GM12878 (cell line): ENCODE results near the gene HIVEP2. TPM values are rescaled to one million over a fixed set of nuclear protein-coding genes. Genes with fewer than 3 reads are reported as not detected.

ENCODE experiments used
- ATAC-seq: fragments of 200-7000 bp; cut with Tn5 transposase; 3 replicates; pipeline ENCODE4 v1.9.1; 2020; ENCODE audit warnings: mild to moderate bottlenecking, moderate library complexity
- BruUV-seq: library from RNA; stranded (reverse); fragments of 400-500 nt; replicated peaks from 2 replicates; lab custom pipeline; 2021; lab: Mats Ljungman, UMichigan
- CTCF ChIA-PET: fragments of 300-600 bp; sonication (Branson Sonifier 250); formaldehyde crosslinking; extraction: SDS; loops from one replicate; lab custom pipeline; 2021; ENCODE audit warnings: inconsistent platforms; lab: Yijun Ruan, JAX
- POLR2A ChIA-PET: fragments of 350-600 bp; formaldehyde crosslinking; extraction: SDS; loops from one replicate; lab custom pipeline; 2021; ENCODE audit warnings: inconsistent platforms; lab: Charles Lee
- RAD21 ChIA-PET: fragments of 300-600 bp; sonication (Branson Sonifier 250); formaldehyde crosslinking; loops from one replicate; lab custom pipeline; 2023; ENCODE audit warnings: antibody characterized with exemption; ENCODE audit not compliant: unreplicated experiment; lab: Charles Lee
- SMC1A ChIA-PET: fragments of 300-600 bp; sonication (Branson Sonifier 250); formaldehyde crosslinking; loops from one replicate; lab custom pipeline; 2023; ENCODE audit not compliant: unreplicated experiment, uncharacterized antibody; lab: Charles Lee
- DNase-seq: peaks from one replicate; pipeline ENCODE4 v3.0.0-alpha.2; 2011; ENCODE audit warnings: low read depth, low spot score
- FAIRE-seq: peaks from 3 replicates; lab custom pipeline; 2011; peaks lifted over from hg19 to GRCh38; lab: Jason Lieb, UNC
- H2AFZ ChIP-seq: 2 replicates; pipeline ENCODE4 v1.6.0; 2011; ENCODE audit warnings: low read depth, low read length, control low read depth; ENCODE audit not compliant: control insufficient read depth
- H3K27ac ChIP-seq: 2 replicates; pipeline ENCODE4 v1.5.1; 2011; ENCODE audit warnings: control low read depth; ENCODE audit not compliant: control insufficient read depth, insufficient read depth
- H3K27me3 ChIP-seq, 2 experiments: replicated peaks in 1 of 2; 2 replicates each; pipeline versions ENCODE4 v1.6.0 to v1.6.1; 2011; ENCODE audit warnings: low read length in 1 of 2; ENCODE audit not compliant: control insufficient read depth in 2 of 2, insufficient read depth in 2 of 2
- H3K36me3 ChIP-seq, 2 experiments: 2 replicates each; pipeline ENCODE4 v1.5.1; 2011; ENCODE audit warnings: low read length in 1 of 2; ENCODE audit not compliant: control insufficient read depth in 2 of 2, insufficient read depth in 2 of 2
- H3K4me1 ChIP-seq: 2 replicates; pipeline ENCODE4 v1.6.1; 2011; ENCODE audit warnings: mild to moderate bottlenecking, low read length, moderate library complexity, mixed read lengths; ENCODE audit not compliant: control insufficient read depth, insufficient read depth
- H3K4me2 ChIP-seq: 2 replicates; pipeline ENCODE4 v1.6.0; 2011; ENCODE audit warnings: control low read depth; ENCODE audit not compliant: control insufficient read depth, insufficient read depth
- H3K4me3 ChIP-seq: fragments of 200-600 bp; sonication (generic); 2 replicates; pipeline ENCODE4 v1.5.1; 2016
- H3K79me2 ChIP-seq: 2 replicates; pipeline ENCODE4 v1.6.0; 2011; ENCODE audit warnings: low read length; ENCODE audit not compliant: control insufficient read depth, insufficient read depth
- H3K9ac ChIP-seq: 2 replicates; pipeline ENCODE4 v1.8.0; 2011; ENCODE audit warnings: low read length, control low read depth, mixed read lengths; ENCODE audit not compliant: control insufficient read depth, insufficient read depth
- H3K9me3 ChIP-seq: replicated peaks from 3 replicates; pipeline ENCODE4 v1.5.1; 2011; ENCODE audit warnings: mild to moderate bottlenecking, low read length; ENCODE audit not compliant: control insufficient read depth, insufficient read depth
- H4K20me1 ChIP-seq: 2 replicates; pipeline ENCODE4 v1.6.0; 2011; ENCODE audit not compliant: control insufficient read depth, insufficient read depth
- ATF2 ChIP-seq: IDR thresholded peaks from 2 replicates; pipeline ENCODE4 v1.6.1; 2012; ENCODE audit warnings: low read length, inconsistent platforms
- CHD1 ChIP-seq: IDR thresholded peaks from 2 replicates; pipeline ENCODE4 v1.6.1; 2012; ENCODE audit warnings: low read depth, low read length, improper control_type of control experiment
- ESRRA ChIP-seq: IDR thresholded peaks from 2 replicates; pipeline ENCODE4 v1.6.1; 2012; ENCODE audit warnings: mild to moderate bottlenecking, low read length, improper control_type of control experiment
- EZH2 ChIP-seq: IDR thresholded peaks from 2 replicates; pipeline ENCODE4 v1.6.1; 2012; ENCODE audit warnings: low read depth, mild to moderate bottlenecking, control low read depth, inconsistent platforms, low read length, borderline replicate concordance; ENCODE audit not compliant: control insufficient read depth
- IRF3 ChIP-seq: fragments of 450-650 bp; IDR thresholded peaks from 2 replicates; pipeline ENCODE4 v1.6.1; 2014; ENCODE audit warnings: mild to moderate bottlenecking
- JUND ChIP-seq: IDR thresholded peaks from 2 replicates; pipeline ENCODE4 v1.6.1; 2012; ENCODE audit warnings: low read depth, mild to moderate bottlenecking, low read length, improper control_type of control experiment, moderate library complexity
- KDM1A ChIP-seq: fragments of 200-600 bp; sonication (generic); IDR thresholded peaks from 2 replicates; pipeline ENCODE4 v1.6.1; 2016; ENCODE audit warnings: borderline replicate concordance
- MTA3 ChIP-seq: IDR thresholded peaks from 2 replicates; pipeline ENCODE4 v1.6.1; 2012; ENCODE audit warnings: low read length, inconsistent platforms, borderline replicate concordance
- NRF1 ChIP-seq: conservative IDR thresholded peaks from 2 replicates; pipeline ENCODE4 v1.6.1; 2011; ENCODE audit warnings: mild to moderate bottlenecking, low read depth, low read length, improper control_type of control experiment
- PAX5 ChIP-seq: IDR thresholded peaks from 2 replicates; pipeline ENCODE4 v1.6.1; 2011; ENCODE audit warnings: low read depth, low read length, borderline replicate concordance
- RB1 ChIP-seq: fragments of 450-650 bp; formaldehyde crosslinking; IDR thresholded peaks from 2 replicates; pipeline ENCODE4 v1.6.1; 2017; ENCODE audit warnings: mild to moderate bottlenecking, borderline replicate concordance
- RFX5 ChIP-seq: IDR thresholded peaks from 2 replicates; pipeline ENCODE4 v1.6.1; 2011; ENCODE audit warnings: low read depth, low read length, improper control_type of control experiment
- SRF ChIP-seq, 2 experiments: IDR thresholded peaks; 2 replicates each; pipeline ENCODE4 v1.6.1; 2011; ENCODE audit warnings: low read depth in 2 of 2, low read length in 2 of 2, mild to moderate bottlenecking in 1 of 2, moderate library complexity in 1 of 2
- SUZ12 ChIP-seq: fragments of 200-600 bp; sonication (generic); IDR thresholded peaks from one replicate; pipeline ENCODE4 v1.6.1; 2018; ENCODE audit warnings: antibody characterized with exemption, mild to moderate bottlenecking; ENCODE audit not compliant: unreplicated experiment
- TCF3 ChIP-seq: IDR thresholded peaks from 2 replicates; pipeline ENCODE4 v1.6.1; 2012; ENCODE audit warnings: low read depth, mild to moderate bottlenecking, low read length, borderline replicate concordance; ENCODE audit not compliant: insufficient read depth
- ZNF207 ChIP-seq: fragments of 450-650 bp; IDR thresholded peaks from 2 replicates; pipeline ENCODE4 v1.6.1; 2014; ENCODE audit warnings: antibody characterized with exemption, mild to moderate bottlenecking, borderline replicate concordance
- ZNF384 ChIP-seq: IDR thresholded peaks from 2 replicates; pipeline ENCODE4 v1.6.1; 2012; ENCODE audit warnings: low read depth, mild to moderate bottlenecking, low read length, improper control_type of control experiment, borderline replicate concordance
- ZNF622 ChIP-seq: fragments of 450-650 bp; IDR thresholded peaks from 2 replicates; pipeline ENCODE4 v1.6.1; 2017; ENCODE audit warnings: mild to moderate bottlenecking, inconsistent platforms
- WGBS: methylation state at CpG from one replicate; pipeline ENCODE4 v1.1.6; 2016; ENCODE audit warnings: low lambda C conversion rate; ENCODE audit not compliant: insufficient replicate concordance, insufficient coverage; ENCODE audit errors: missing lambda C conversion rate; 5-methylcytosine and 5-hydroxymethylcytosine counted together
- in situ Hi-C: fragments of 300-500 bp; cut with MboI; formaldehyde crosslinking; loops from 9 replicates; pipeline ENCODE4 v1.14.3; 2018; ENCODE audit warnings: mixed read lengths
- intact Hi-C: fragments of 100-400 bp; cut with micrococcal nuclease; formaldehyde crosslinking; loops from one replicate; pipeline ENCODE4 v1.14.2; 2022; ENCODE audit not compliant: unreplicated experiment
- polyA plus RNA-seq, 11 experiments: library from polyadenylated mRNA; depleted of rRNA in 4 of 11; unstranded in 6 of 11; stranded (reverse) in 5 of 11; fragments of >200 nt; fragmentation: Nextera tagmentation in 4 of 11; fragmentation: Illumina TruSeq in 1 of 11; extraction: Ambion mirVana in 4 of 11; extraction: Trizol in 1 of 11; gene quantifications; 1 replicate in 1 of 11; 2 replicates in 10 of 11; pipeline versions ENCODE4 v1.2.1 to v1.2.3, GENCODE V29; 2011 to 2016; ENCODE audit warnings: inconsistent platforms in 2 of 11, missing spikeins in 2 of 11, low read depth in 1 of 11
- total RNA-seq, 4 experiments: library from RNA; depleted of rRNA in 3 of 4; stranded (reverse); fragments of >200 nt in 3 of 4; fragmentation: Illumina TruSeq in 1 of 4; extraction: Trizol in 1 of 4; gene quantifications; 2 replicates each; pipeline versions ENCODE4 v1.2.1 to v1.2.3, GENCODE V29; 2013 to 2021

The HIVEP2 gene
- total and polyA plus RNA-seq, 10 of the 15 experiments (the other 5 are each of a cell fraction or from before 2014, with no cell fraction given) = 1.2 to 15.7 (median 10.2) TPM

- H3K4me1 ChIP-seq = peaks cover 66% of the 10 kb centered on the region
- ChIA-PET RAD21 (interaction anchor here (0.7 to 10.3 kb wide), 8 partner anchors 10 to 156 kb away, joined by 3 to 150 read pairs (median 13); no protein-coding TSS in a partner anchor), POLR2A (interaction anchor here (0.7 to 7.9 kb wide), 8 partner anchors 10 to 293 kb away, joined by 3 to 78 read pairs (median 4); no protein-coding TSS in a partner anchor), CTCF (interaction anchor here (0.8 to 2.9 kb wide), 6 partner anchors 13 to 49 kb away, joined by 3 to 10 read pairs (median 3); no protein-coding TSS in a partner anchor), SMC1A (interaction anchor here (0.6 to 11.4 kb wide), 17 partner anchors 8 to 483 kb away, joined by 3 to 213 read pairs (median 4); no protein-coding TSS in a partner anchor)
- no peak overlapping the region for H2AFZ ChIP-seq
- peaks cover 2 to 3% of the 10 kb centered on the region in 2 experiments; a peak in 2 of 4 replicates for H3K36me3 ChIP-seq
- intact Hi-C loops = loop anchor here (1.0 to 5.0 kb wide), 4 partner anchors 13 to 91 kb away; no protein-coding TSS in a partner anchor
- H3K27ac ChIP-seq = peak overlapping the region; percentile 98
- ATAC-seq (peak; percentile 40), FAIRE-seq (no peak), DNase-seq (no peak)
- no peaks in the 10 kb centered on the region; the same call in 2 of the 3 replicates for H3K9me3 ChIP-seq
- peaks cover 75% of the 10 kb centered on the region for H3K79me2 ChIP-seq
- in situ Hi-C loops = no loop called here
- H3K4me3 ChIP-seq = peak overlapping the region; percentile 59
- peak overlapping the region; percentile 77 for H3K9ac ChIP-seq
- TSS peak; percentile 70 for BruUV-seq
- H4K20me1 ChIP-seq = no peaks in the 10 kb centered on the region
- peak overlapping the region; percentile 99 for H3K4me2 ChIP-seq
- H3K27me3 ChIP-seq = no peaks in the 10 kb centered on the region
- 0% methylated on average over 5 of the region's 5 CpGs for WGBS
- TF ChIP-seq SUZ12 = no peak
- no peak for TF ChIP-seq ZNF207
- TF ChIP-seq MTA3 = no peak; the same call in 1 of the 2 replicates
- no peak for TF ChIP-seq PAX5
- no peak for TF ChIP-seq EZH2
- TF ChIP-seq ATF2 = peak; percentile 0; the same call in 1 of the 2 replicates
- 0 out of 2 replicates have a peak, but pooled peaks have one; percentile 85 for TF ChIP-seq CHD1
- TF ChIP-seq JUND = no peak
- TF ChIP-seq SRF (IDR thresholded peaks at IDR 0.05; ENCODE audit: low read depth in 2 of 2, low read length in 2 of 2) = no peak
- TF ChIP-seq RFX5 = 0 out of 2 replicates have a peak, but pooled peaks have one; percentile 44
- TF ChIP-seq RB1 = no peak
- TF ChIP-seq KDM1A = no peak
- TF ChIP-seq TCF3 = no peak
- no peak for TF ChIP-seq NRF1
- no peak for TF ChIP-seq ESRRA
- TF ChIP-seq IRF3 = no peak
- 0 out of 2 replicates have a peak, but pooled peaks have one; percentile 11 for TF ChIP-seq ZNF384
- no peak for TF ChIP-seq ZNF622
Measured at GRCh38 chr6:142855893-142856623, 88.9 kb downstream of the HIVEP2 start.
